HepG2 (cell line): ENCODE measurements around the gene SLC4A2. TPM values are rescaled to one million over a fixed set of nuclear protein-coding genes. Genes with fewer than 3 reads are reported as not detected.

Experiments
- ATAC-seq: fragments of 200-7000 bp; cut with Tn5 transposase; 3 replicates; pipeline ENCODE4 v1.9.1; 2020; ENCODE audit warnings: mild to moderate bottlenecking, moderate library complexity
- BruUV-seq: library from RNA; stranded (reverse); fragments of 400-500 nt; replicated peaks from 2 replicates; lab custom pipeline; 2021; lab: Mats Ljungman, UMichigan
- CTCF ChIA-PET: fragments of 300-600 bp; formaldehyde crosslinking; extraction: SDS; loops from one replicate; lab custom pipeline; 2021; ENCODE audit warnings: low total read pairs, inconsistent platforms, low intra/inter-chr PET ratio; lab: Yijun Ruan, JAX
- POLR2A ChIA-PET: fragments of 350-600 bp; sonication (Branson Sonifier 250); formaldehyde crosslinking; loops from one replicate; lab custom pipeline; 2020; ENCODE audit warnings: antibody characterized with exemption, inconsistent platforms; lab: Yijun Ruan, JAX
- DNase-seq: peaks from one replicate; pipeline ENCODE4 v3.0.0-alpha.2; 2015; ENCODE audit warnings: low spot score
- FAIRE-seq: peaks from 3 replicates; lab custom pipeline; 2011; peaks lifted over from hg19 to GRCh38; lab: Jason Lieb, UNC
- H2AFZ ChIP-seq: one replicate; pipeline ENCODE4 v1.6.1; 2011; ENCODE audit warnings: low read length, inconsistent platforms
- H3K27ac ChIP-seq: fragments of 300-600 bp; 3 replicates; pipeline ENCODE4 v1.8.0; 2011; ENCODE audit warnings: mixed run types, mild to moderate bottlenecking, mixed read lengths, low read length, inconsistent platforms; ENCODE audit not compliant: insufficient read depth; ENCODE audit errors: extremely low read length
- H3K27me3 ChIP-seq, 2 experiments: fragments of 200-600 bp in 1 of 2; 2 replicates in 1 of 2; 3 replicates in 1 of 2; pipeline versions ENCODE4 v1.6.0 to v1.8.0; 2011; ENCODE audit warnings: low read length in 2 of 2, mild to moderate bottlenecking in 2 of 2, moderate library complexity in 2 of 2, inconsistent platforms in 1 of 2; ENCODE audit not compliant: insufficient read depth in 2 of 2, control insufficient read depth in 1 of 2
- H3K36me3 ChIP-seq, 2 experiments: fragments of 200-600 bp in 1 of 2; replicated peaks in 1 of 2; 2 replicates in 1 of 2; 3 replicates in 1 of 2; pipeline versions ENCODE4 v1.5.1 to v1.8.0; 2011; ENCODE audit warnings: low read length in 2 of 2, inconsistent platforms in 1 of 2; ENCODE audit not compliant: insufficient read depth in 2 of 2, control insufficient read depth in 1 of 2
- H3K4me1 ChIP-seq: 2 replicates; pipeline ENCODE4 v1.5.1; 2012; ENCODE audit warnings: low read length, inconsistent platforms; ENCODE audit not compliant: insufficient read depth
- H3K4me2 ChIP-seq: 2 replicates; pipeline ENCODE4 v1.6.0; 2011; ENCODE audit warnings: low read depth, low read length, inconsistent platforms
- H3K4me3 ChIP-seq, 3 experiments: fragments of 200-600 bp in 1 of 3; sonication (generic), shearing (Covaris generic) in 1 of 3; replicated peaks in 1 of 3; 2 replicates each; pipeline ENCODE4 v1.5.1; 2011 to 2016; ENCODE audit warnings: low read length in 3 of 3, inconsistent platforms in 2 of 3, low read depth in 2 of 3, mild to moderate bottlenecking in 2 of 3, control low read depth in 1 of 3, mixed read lengths in 1 of 3; ENCODE audit not compliant: insufficient read depth in 1 of 3
- H3K79me2 ChIP-seq: one replicate; pipeline ENCODE4 v1.6.1; 2011; ENCODE audit warnings: low read length, inconsistent platforms; ENCODE audit not compliant: insufficient read depth
- H3K9ac ChIP-seq: 2 replicates; pipeline ENCODE4 v1.6.0; 2011; ENCODE audit warnings: mild to moderate bottlenecking, low read depth, low read length, inconsistent platforms; ENCODE audit not compliant: insufficient read depth
- H3K9me3 ChIP-seq: 2 replicates; pipeline ENCODE4 v1.5.1; 2012; ENCODE audit warnings: mild to moderate bottlenecking, low read length
- H4K20me1 ChIP-seq: 2 replicates; pipeline ENCODE4 v1.6.0; 2011; ENCODE audit warnings: inconsistent platforms, mild to moderate bottlenecking, low read length, moderate library complexity; ENCODE audit not compliant: insufficient read depth
- AGO2 ChIP-seq: fragments of 200-400 bp; formaldehyde crosslinking; optimal IDR thresholded peaks from 2 replicates; pipeline ENCODE3; 2017; ENCODE audit warnings: mild to moderate bottlenecking, low read depth, low read length, moderate library complexity
- AKAP8 ChIP-seq: sonication (generic); formaldehyde crosslinking; IDR thresholded peaks from 2 replicates; pipeline ENCODE4 v1.5.1; 2020; ENCODE audit warnings: mild to moderate bottlenecking, missing genetic modification reagents
- DPF2 ChIP-seq: sonication (generic); formaldehyde crosslinking; IDR thresholded peaks from 2 replicates; pipeline ENCODE4 v1.4.0; 2020; ENCODE audit warnings: mild to moderate bottlenecking, low read depth, missing genetic modification reagents, borderline replicate concordance
- HMGA1 ChIP-seq: sonication (generic); formaldehyde crosslinking; conservative IDR thresholded peaks from 2 replicates; pipeline ENCODE4 v1.4.0; 2020; ENCODE audit warnings: missing genetic modification reagents
- HNRNPUL1 ChIP-seq: fragments of 200-400 bp; formaldehyde crosslinking; IDR thresholded peaks from 2 replicates; pipeline ENCODE4 v1.6.1; 2017; ENCODE audit warnings: low read depth, mild to moderate bottlenecking, low read length, moderate library complexity
- MED8 ChIP-seq: sonication (generic); formaldehyde crosslinking; IDR thresholded peaks from 2 replicates; pipeline ENCODE4 v1.8.1; 2023; ENCODE audit warnings: mild to moderate bottlenecking, missing genetic modification reagents; ENCODE audit not compliant: insufficient replicate concordance
- RBFOX2 ChIP-seq: fragments of 200-400 bp; formaldehyde crosslinking; IDR thresholded peaks from 2 replicates; pipeline ENCODE4 v1.6.1; 2017; ENCODE audit warnings: low read depth, mild to moderate bottlenecking, low read length
- ZNF225 ChIP-seq: sonication (generic); formaldehyde crosslinking; IDR thresholded peaks from 2 replicates; pipeline ENCODE4 v1.4.0; 2020; ENCODE audit warnings: mild to moderate bottlenecking, missing genetic modification reagents
- ZNF282 ChIP-seq: fragments of 450-650 bp; IDR thresholded peaks from 2 replicates; pipeline ENCODE4 v1.6.1; 2018; ENCODE audit not compliant: partially characterized antibody
- ZNF333 ChIP-seq: sonication (generic); formaldehyde crosslinking; IDR thresholded peaks from 2 replicates; pipeline ENCODE4 v1.4.0; 2020; ENCODE audit warnings: mild to moderate bottlenecking, missing genetic modification reagents, borderline replicate concordance
- ZNF616 ChIP-seq: sonication (generic); formaldehyde crosslinking; IDR thresholded peaks from 2 replicates; pipeline ENCODE4 v1.5.0; 2020; ENCODE audit warnings: low read depth, mild to moderate bottlenecking, missing genetic modification reagents
- ZNF691 ChIP-seq: sonication (generic); formaldehyde crosslinking; IDR thresholded peaks from 2 replicates; pipeline ENCODE4 v1.4.0; 2020; ENCODE audit warnings: missing genetic modification reagents, low read depth, mild to moderate bottlenecking, borderline replicate concordance
- ZNF879 ChIP-seq: sonication (generic); formaldehyde crosslinking; IDR thresholded peaks from 2 replicates; pipeline ENCODE4 v1.8.1; 2023; ENCODE audit warnings: missing genetic modification reagents
- ZNF891 ChIP-seq: sonication (generic); formaldehyde crosslinking; IDR thresholded peaks from 2 replicates; pipeline ENCODE4 v1.5.0; 2020; ENCODE audit warnings: mild to moderate bottlenecking, missing genetic modification reagents
- WGBS: methylation state at CpG from one replicate; pipeline ENCODE4 v1.1.6; 2017; ENCODE audit warnings: low lambda C conversion rate; 5-methylcytosine and 5-hydroxymethylcytosine counted together
- in situ Hi-C: cut with HindIII; loops from 2 replicates; pipeline ENCODE4 v1.10.0; 2017; ENCODE audit warnings: low pct_unique_long_range_greater_than_20kb; ENCODE audit not compliant: extremely low pct_ligation_motif_present
- intact Hi-C: fragments of 100-400 bp; cut with micrococcal nuclease; formaldehyde crosslinking; loops from one replicate; pipeline ENCODE4 v1.10.0; 2022; ENCODE audit not compliant: unreplicated experiment
- polyA plus RNA-seq, 8 experiments: library from polyadenylated mRNA; depleted of rRNA in 3 of 8; stranded (reverse) in 7 of 8; unstranded in 1 of 8; fragments of >200 nt; fragmentation: Illumina TruSeq in 4 of 8; extraction: Trizol in 4 of 8; gene quantifications; 2 replicates each; pipeline versions ENCODE4 v1.2.1 to v1.2.3, GENCODE V29; 2011 to 2016; ENCODE audit warnings: low read depth in 4 of 8, missing spikeins in 1 of 8, mixed read lengths in 1 of 8; ENCODE audit not compliant: insufficient read depth in 1 of 8
- total RNA-seq, 5 experiments: library from RNA; depleted of rRNA; stranded (reverse); fragments of >200 nt; fragmentation: Illumina TruSeq; extraction: Trizol; gene quantifications; 2 replicates each; pipeline ENCODE4 v1.2.3, GENCODE V29; 2016; ENCODE audit warnings: low read depth in 1 of 5

The SLC4A2 gene
- total and polyA plus RNA-seq, 2 of the 13 experiments (the other 11 are each of a cell fraction or from before 2014, with no cell fraction given): 51.9 to 73.4 TPM

GRCh38 chr7:151073990-151074389 is 14.6 kb downstream of the SLC4A2 start:
- TF ChIP-seq AKAP8: no peak
- peak; percentile 57 for TF ChIP-seq AGO2
- TF ChIP-seq RBFOX2: peak; percentile 52
- FAIRE-seq (no peak), ATAC-seq (no peak), DNase-seq (no peak)
- Histone ChIP-seq H3K9me3 (no peaks in the 10 kb centered on the region), H3K27me3 (no peaks in the 10 kb centered on the region), H3K27ac (no peak overlapping the region), H2AFZ (no peak overlapping the region), H3K9ac (no peak overlapping the region), H3K4me2 (no peak overlapping the region), H3K36me3 (peaks cover 20 to 57% of the 10 kb centered on the region in 2 experiments), H3K4me3 (no peak overlapping the region), H3K4me1 (peaks cover 3% of the 10 kb centered on the region), H3K79me2 (peaks cover 2% of the 10 kb centered on the region), H4K20me1 (no peaks in the 10 kb centered on the region)
- intact Hi-C loops (no loop called here), in situ Hi-C loops (no loop called here)
- POLR2A ChIA-PET: interaction anchor here (3.4 kb wide), 1 partner anchor 11 kb away, joined by 30 read pairs; no protein-coding TSS in a partner anchor
- WGBS: 97% methylated on average over 10 of the region's 17 CpGs
- BruUV-seq: no TSS peak
- CTCF ChIA-PET: no interaction called here

- H3K36me3 ChIP-seq: peaks cover 15 to 47% of the 10 kb centered on the region in 2 experiments
- no peaks in the 10 kb centered on the region for H4K20me1 ChIP-seq
- no peak for ATAC-seq
- peaks cover 13% of the 10 kb centered on the region for H3K79me2 ChIP-seq
- no peak for DNase-seq
- no TSS peak for BruUV-seq
- no peaks in the 10 kb centered on the region for H3K9me3 ChIP-seq
- no peak overlapping the region for H2AFZ ChIP-seq
- intact Hi-C loops (no loop called here), in situ Hi-C loops (no loop called here)
- ChIA-PET CTCF (no interaction called here), POLR2A (interaction anchor here (1.2 to 5.4 kb wide), 3 partner anchors 12 to 47 kb away, joined by 3 to 60 read pairs (median 6); partner anchors contain the start of genes ABCB8 and SLC4A2)
- H3K4me3 ChIP-seq: no peak overlapping the region
- no peaks in the 10 kb centered on the region; a peak in 1 of 5 replicates for H3K27me3 ChIP-seq
- WGBS: 93% methylated on average over 17 of the region's 26 CpGs
- H3K4me2 ChIP-seq: no peak overlapping the region
- H3K4me1 ChIP-seq: peaks cover 11% of the 10 kb centered on the region
- no peak for TF ChIP-seq HMGA1 (CRISPR knock-in tag)
- no peak for TF ChIP-seq ZNF333 (CRISPR knock-in tag)
- TF ChIP-seq ZNF891 (CRISPR knock-in tag): no peak
- no peak for TF ChIP-seq ZNF282
- no peak for TF ChIP-seq ZNF225 (CRISPR knock-in tag)
- TF ChIP-seq AGO2: peak; percentile 48
- TF ChIP-seq ZNF616 (CRISPR knock-in tag): no peak
- TF ChIP-seq ZNF879 (CRISPR knock-in tag): no peak
- TF ChIP-seq RBFOX2: peak; percentile 51
- TF ChIP-seq ZNF691 (CRISPR knock-in tag): no peak
- TF ChIP-seq HNRNPUL1: no peak
- no peak for TF ChIP-seq MED8 (CRISPR knock-in tag)
- no peak for TF ChIP-seq DPF2 (CRISPR knock-in tag)
- no peak overlapping the region for H3K27ac ChIP-seq
- H3K9ac ChIP-seq: no peak overlapping the region
- no peak for FAIRE-seq
These were observed 15.7 kb downstream of the SLC4A2 start for GRCh38 chr7:151074817-151075661.
